Vagina (tissue), 2 donors: ENCODE measurements around the gene SSBP4. TPM values are rescaled to one million over a fixed set of nuclear protein-coding genes. Genes with fewer than 3 reads are reported as not detected.

Source experiments
- DNase-seq, 2 donors: peaks; one replicate each; pipeline ENCODE4 v3.0.0-alpha.2; 2017; ENCODE audit errors: extremely low spot score in 2 of 2
- H3K27ac ChIP-seq: fragments of 200-600 bp; sonication (generic); one replicate; pipeline ENCODE4 v1.5.1; 2019
- H3K27me3 ChIP-seq: fragments of 200-600 bp; sonication (generic); one replicate; pipeline ENCODE4 v1.5.1; 2019
- H3K36me3 ChIP-seq, 2 donors: fragments of 200-600 bp; sonication (generic); one replicate each; pipeline ENCODE4 v1.5.1; 2017 to 2019
- H3K4me1 ChIP-seq: fragments of 200-600 bp; sonication (generic); one replicate; pipeline ENCODE4 v1.5.1; 2019
- H3K4me3 ChIP-seq, 2 donors: fragments of 200-600 bp; sonication (generic); 1 replicate in 1 of 2; 2 replicates in 1 of 2; pipeline ENCODE4 v1.5.1; 2016 to 2019
- H3K9me3 ChIP-seq: fragments of 200-600 bp; sonication (generic); one replicate; pipeline ENCODE4 v1.5.1; 2019
- POLR2A ChIP-seq, 2 donors: fragments of 450-650 bp; IDR thresholded peaks; one replicate each; pipeline ENCODE4 v1.6.1; 2017; ENCODE audit warnings: antibody characterized with exemption in 2 of 2, mild to moderate bottlenecking in 2 of 2, moderate library complexity in 2 of 2
- POLR2AphosphoS5 ChIP-seq, 2 donors: sonication (generic); formaldehyde crosslinking; IDR thresholded peaks; one replicate each; pipeline ENCODE4 v1.9.0; 2017; ENCODE audit warnings: antibody characterized with exemption in 2 of 2, mild to moderate bottlenecking in 2 of 2, low read depth in 1 of 2; ENCODE audit not compliant: insufficient read depth in 1 of 2
- intact Hi-C: fragments of 100-400 bp; cut with DNase I; formaldehyde crosslinking; loops from one replicate; pipeline ENCODE4 v1.15.1; 2023
- total RNA-seq: library from RNA; depleted of rRNA; stranded (reverse); fragments of >200 nt; gene quantifications from one replicate; pipeline ENCODE4 v1.2.3, GENCODE V29; 2016
- TF ChIP-seq, protein P1 (sequence below), 3 experiments: fragments of 450-650 bp in 2 of 3; fragments of 200-600 bp in 1 of 3; sonication (generic) in 1 of 3; IDR thresholded peaks; one replicate each; pipeline ENCODE4 v1.5.1; 2017 to 2019; ENCODE audit warnings: antibody characterized with exemption in 3 of 3, mild to moderate bottlenecking in 2 of 3, moderate library complexity in 2 of 3

The SSBP4 gene
- total RNA-seq, 1 donor from 2014 or later: 72.7 TPM

DNA sequence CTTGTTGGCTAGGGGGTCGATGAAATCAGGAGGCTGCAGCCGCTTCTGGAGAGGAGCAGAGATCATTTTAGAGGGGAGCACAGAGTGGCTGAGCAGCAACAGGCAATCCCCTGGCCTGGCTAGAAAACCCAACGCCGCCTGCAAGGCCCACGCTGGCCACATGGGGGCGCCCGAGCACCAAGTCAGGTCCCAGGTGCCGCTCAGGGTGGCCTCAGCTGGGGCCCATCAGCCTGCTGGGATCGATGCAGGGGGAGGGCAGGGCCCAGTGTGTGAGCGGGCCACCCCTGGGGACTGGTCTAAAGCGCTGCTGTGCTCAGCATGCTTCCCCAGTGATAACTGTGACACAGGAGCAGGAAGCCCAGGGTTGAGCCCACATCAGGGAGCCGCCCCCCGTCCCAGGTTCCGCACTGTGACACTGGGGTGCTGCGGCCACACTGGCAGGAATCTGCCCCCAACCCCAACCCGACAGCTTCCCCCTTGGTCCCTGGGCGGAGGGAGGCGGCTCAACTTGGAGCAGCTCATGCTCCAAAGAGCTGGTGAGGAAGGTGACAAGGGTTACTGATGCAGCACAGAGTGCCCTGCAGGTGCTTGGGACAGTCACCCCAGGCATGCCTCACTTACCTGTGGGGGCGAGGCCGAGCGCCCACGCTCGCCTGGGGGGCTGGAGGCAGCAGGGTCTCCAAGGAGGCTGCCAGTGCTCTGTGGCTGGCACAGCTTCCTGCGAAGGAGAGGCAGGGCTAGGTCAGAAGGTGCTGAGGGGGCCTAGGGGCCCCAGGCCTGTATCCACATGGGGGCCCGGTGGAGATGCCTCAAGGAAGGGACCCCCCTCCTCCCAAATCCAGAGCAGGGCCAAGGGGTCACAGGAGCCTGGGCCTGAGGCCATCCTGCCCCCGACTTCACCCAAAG, 32.0 kb downstream of the SSBP4 start:
- Histone ChIP-seq H3K36me3 (peaks cover 0 to 49% of the 10 kb centered on the region in 2 donors), H3K27ac (peak overlapping the region; percentile 22), H3K27me3 (no peaks in the 10 kb centered on the region), H3K4me1 (peaks cover 10% of the 10 kb centered on the region), H3K4me3 (no peak overlapping the region), H3K9me3 (no peaks in the 10 kb centered on the region)
- TF ChIP-seq POLR2AphosphoS5 (IDR thresholded peaks at IDR 0.05; ENCODE audit: insufficient read depth in 1 of 2, low read depth in 1 of 2) (peak in 1 of 2 donors; percentile 61), POLR2A (IDR thresholded peaks at IDR 0.05) (no peak)
- TF ChIP-seq, protein P1, sequence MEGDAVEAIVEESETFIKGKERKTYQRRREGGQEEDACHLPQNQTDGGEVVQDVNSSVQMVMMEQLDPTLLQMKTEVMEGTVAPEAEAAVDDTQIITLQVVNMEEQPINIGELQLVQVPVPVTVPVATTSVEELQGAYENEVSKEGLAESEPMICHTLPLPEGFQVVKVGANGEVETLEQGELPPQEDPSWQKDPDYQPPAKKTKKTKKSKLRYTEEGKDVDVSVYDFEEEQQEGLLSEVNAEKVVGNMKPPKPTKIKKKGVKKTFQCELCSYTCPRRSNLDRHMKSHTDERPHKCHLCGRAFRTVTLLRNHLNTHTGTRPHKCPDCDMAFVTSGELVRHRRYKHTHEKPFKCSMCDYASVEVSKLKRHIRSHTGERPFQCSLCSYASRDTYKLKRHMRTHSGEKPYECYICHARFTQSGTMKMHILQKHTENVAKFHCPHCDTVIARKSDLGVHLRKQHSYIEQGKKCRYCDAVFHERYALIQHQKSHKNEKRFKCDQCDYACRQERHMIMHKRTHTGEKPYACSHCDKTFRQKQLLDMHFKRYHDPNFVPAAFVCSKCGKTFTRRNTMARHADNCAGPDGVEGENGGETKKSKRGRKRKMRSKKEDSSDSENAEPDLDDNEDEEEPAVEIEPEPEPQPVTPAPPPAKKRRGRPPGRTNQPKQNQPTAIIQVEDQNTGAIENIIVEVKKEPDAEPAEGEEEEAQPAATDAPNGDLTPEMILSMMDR (IDR thresholded peaks at IDR 0.05): peak; percentile 79 to 98 (median 95)
- no peak for DNase-seq
- intact Hi-C loops: loop anchor here (5.0 kb wide), 1 partner anchor 141 kb away; no protein-coding TSS in a partner anchor

DNA sequence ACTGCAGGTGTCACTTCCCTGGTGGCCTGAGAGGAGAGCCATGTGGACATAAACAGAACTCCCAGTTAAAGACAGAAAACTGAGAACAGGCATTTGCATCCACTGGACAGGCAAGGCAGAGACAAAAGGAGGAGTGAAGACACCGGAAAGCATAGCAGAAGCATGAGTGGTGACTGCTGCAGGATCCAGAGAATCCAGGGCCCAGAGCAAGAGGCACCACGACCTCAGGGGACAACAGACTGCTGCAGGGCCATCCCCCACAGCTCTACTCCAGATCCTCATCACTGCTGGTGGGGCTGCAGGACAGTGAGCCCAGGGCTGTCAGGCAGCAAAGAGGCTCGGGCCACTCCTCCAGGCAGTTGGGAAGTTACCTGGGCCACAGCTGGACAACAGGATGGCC, 33.2 kb downstream of the SSBP4 start:
- intact Hi-C loops: loop anchor here (5.0 kb wide), 1 partner anchor 140 kb away; no protein-coding TSS in a partner anchor
- Histone ChIP-seq H3K9me3 (no peaks in the 10 kb centered on the region), H3K4me1 (peaks cover 16% of the 10 kb centered on the region), H3K27me3 (no peaks in the 10 kb centered on the region), H3K36me3 (peaks cover 0 to 44% of the 10 kb centered on the region in 2 donors), H3K4me3 (no peak overlapping the region), H3K27ac (no peak overlapping the region)
- TF ChIP-seq POLR2AphosphoS5 (IDR thresholded peaks at IDR 0.05; ENCODE audit: insufficient read depth in 1 of 2, low read depth in 1 of 2) (no peak), POLR2A (IDR thresholded peaks at IDR 0.05) (no peak)
- TF ChIP-seq, protein P1 (IDR thresholded peaks at IDR 0.05): no peak
- no peak for DNase-seq

DNA sequence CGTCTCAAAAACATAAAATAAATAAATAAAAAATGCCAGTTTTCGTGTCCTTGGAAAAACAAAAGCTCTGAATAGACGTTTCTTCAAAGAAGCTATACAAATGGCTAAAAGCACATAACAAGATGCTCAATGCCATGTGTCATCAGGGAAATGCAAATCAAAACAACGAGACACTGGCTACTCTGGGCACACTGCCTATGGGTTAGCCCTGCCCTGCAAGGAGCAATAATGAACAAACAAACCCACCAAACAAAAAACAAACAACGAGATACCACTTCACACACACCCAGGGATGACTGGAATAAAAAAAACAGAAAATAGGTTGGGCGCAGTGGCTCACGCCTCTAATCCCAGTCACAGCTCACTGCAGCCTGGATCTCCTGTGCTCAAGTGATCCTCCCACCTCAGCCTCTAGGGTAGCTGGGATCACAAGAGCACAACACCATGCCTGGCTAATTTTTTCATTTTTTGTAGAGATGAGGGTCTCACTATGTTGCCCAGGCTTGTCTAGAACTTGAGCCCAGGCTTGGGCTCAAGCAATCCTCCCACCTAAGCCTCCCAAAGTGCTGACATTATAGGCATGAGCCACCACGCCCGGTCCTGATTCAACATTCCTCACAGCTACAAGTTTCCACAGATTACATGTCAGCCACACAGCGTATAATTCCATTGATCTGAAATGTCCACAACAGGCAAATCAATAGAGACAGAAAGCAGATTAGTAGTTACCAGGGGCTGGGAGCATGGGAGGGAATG, 34.2 kb downstream of the SSBP4 start:
- no peaks in the 10 kb centered on the region for H3K9me3 ChIP-seq
- intact Hi-C loops: loop anchor here (5.0 kb wide), 1 partner anchor 139 kb away; no protein-coding TSS in a partner anchor
- no peak for TF ChIP-seq POLR2A (IDR thresholded peaks at IDR 0.05)
- TF ChIP-seq, protein P1 (IDR thresholded peaks at IDR 0.05): no peak
- no peak for TF ChIP-seq POLR2AphosphoS5 (IDR thresholded peaks at IDR 0.05; ENCODE audit: insufficient read depth in 1 of 2, low read depth in 1 of 2)
- no peaks in the 10 kb centered on the region for H3K27me3 ChIP-seq
- no peak overlapping the region for H3K27ac ChIP-seq
- no peak for DNase-seq
- H3K36me3 ChIP-seq: peaks cover 0 to 38% of the 10 kb centered on the region in 2 donors
- H3K4me3 ChIP-seq: no peak overlapping the region
- peaks cover 16% of the 10 kb centered on the region for H3K4me1 ChIP-seq

DNA sequence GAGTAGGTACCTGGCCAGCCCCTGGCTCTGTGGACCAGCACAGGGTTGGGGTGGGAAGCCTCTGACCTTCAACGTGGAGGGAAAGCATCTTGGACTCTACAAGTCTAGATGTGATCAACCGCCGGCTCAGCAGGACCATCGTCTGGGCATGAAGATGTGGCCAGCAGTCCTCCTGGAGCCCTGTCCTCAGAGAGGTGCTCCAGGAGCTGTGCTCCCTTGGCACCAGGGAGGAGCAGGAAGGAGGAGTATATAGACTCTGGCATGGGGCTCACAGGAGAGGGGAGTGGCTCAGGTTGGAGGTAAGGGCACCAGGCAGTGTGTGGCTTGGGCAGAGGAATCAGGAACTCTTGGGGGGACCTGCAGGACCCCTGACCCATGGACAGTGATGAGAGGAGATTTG, 37.1 kb downstream of the SSBP4 start:
- Histone ChIP-seq H3K36me3 (peaks cover 0 to 21% of the 10 kb centered on the region in 2 donors), H3K27me3 (no peaks in the 10 kb centered on the region), H3K9me3 (no peaks in the 10 kb centered on the region), H3K4me3 (no peak overlapping the region), H3K4me1 (peaks cover 28% of the 10 kb centered on the region), H3K27ac (no peak overlapping the region)
- no peak for TF ChIP-seq POLR2A (IDR thresholded peaks at IDR 0.05)
- TF ChIP-seq, protein P1 (IDR thresholded peaks at IDR 0.05): no peak
- intact Hi-C loops: no loop called here
- no peak for DNase-seq
